BE2C (cell line): Measurements from ENCODE around the gene CDH15.

ENCODE experiments used
- DNase-seq: peaks from one replicate; pipeline ENCODE4 v3.0.0-alpha.2; 2020
- H3K27me3 ChIP-seq: fragments of 250-450 bp; sonication (Bioruptor Pico); 2 replicates; pipeline ENCODE4 v1.5.1; 2020; ENCODE audit warnings: mild to moderate bottlenecking
- H3K36me3 ChIP-seq: fragments of 250-450 bp; sonication (Bioruptor Pico); 2 replicates; pipeline ENCODE4 v1.5.1; 2020; ENCODE audit warnings: mild to moderate bottlenecking
- H3K4me1 ChIP-seq: fragments of 250-450 bp; sonication (Bioruptor Pico); 2 replicates; pipeline ENCODE4 v1.5.1; 2020
- H3K4me3 ChIP-seq: 2 replicates; pipeline ENCODE4 v1.5.1; 2011; ENCODE audit warnings: low read depth, low read length
- H3K9me3 ChIP-seq: fragments of 250-450 bp; sonication (Bioruptor Pico); 2 replicates; pipeline ENCODE4 v1.5.1; 2020
- TF ChIP-seq, protein P1 (sequence below): IDR thresholded peaks from 2 replicates; pipeline ENCODE4 v1.5.1; 2012; ENCODE audit warnings: mild to moderate bottlenecking, low read depth, low read length

Gene CDH15

DNA sequence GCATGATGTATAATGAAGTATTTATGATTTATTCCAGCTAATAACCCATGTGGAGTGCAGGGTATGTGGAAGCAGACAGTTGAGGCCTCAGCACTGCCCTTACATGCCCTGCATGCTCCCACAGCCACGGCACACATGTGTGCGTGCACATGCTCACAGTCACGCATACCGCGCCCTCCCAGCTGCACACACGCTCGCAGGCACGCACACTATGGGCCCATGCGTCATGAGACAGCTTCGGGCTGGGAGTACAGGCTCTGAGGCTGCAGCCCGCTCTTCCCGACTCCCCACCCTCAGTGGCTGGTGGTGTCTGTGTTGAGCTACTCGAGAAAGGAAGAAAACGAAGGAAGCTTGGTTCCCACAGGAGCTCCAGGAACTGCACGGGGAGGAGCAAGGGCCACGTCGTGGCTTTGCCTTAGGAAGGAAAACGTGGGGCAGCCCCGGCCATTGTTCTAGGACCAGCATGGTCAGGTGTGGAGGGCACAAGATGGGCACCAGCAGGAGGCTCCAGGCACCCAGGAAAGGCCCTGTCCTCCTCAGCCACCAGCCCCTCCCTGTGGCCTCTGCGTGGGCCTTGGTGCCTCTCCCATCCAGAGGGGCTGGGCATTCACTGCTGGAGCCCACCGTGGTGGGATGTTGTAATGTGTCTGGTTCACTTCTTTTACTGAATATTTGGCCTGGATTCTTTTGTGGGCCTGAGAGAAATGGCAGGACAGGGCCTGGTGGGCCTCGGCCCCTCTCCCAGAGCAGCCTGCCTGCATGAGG lies 27.5 kb upstream of the CDH15 start:
- peaks cover 24% of the 10 kb centered on the region for H3K36me3 ChIP-seq
- no peaks in the 10 kb centered on the region for H3K4me1 ChIP-seq
- H3K4me3 ChIP-seq: no peak overlapping the region
- H3K27me3 ChIP-seq: no peaks in the 10 kb centered on the region
- no peak for DNase-seq
- no peaks in the 10 kb centered on the region for H3K9me3 ChIP-seq
- TF ChIP-seq, protein P1, sequence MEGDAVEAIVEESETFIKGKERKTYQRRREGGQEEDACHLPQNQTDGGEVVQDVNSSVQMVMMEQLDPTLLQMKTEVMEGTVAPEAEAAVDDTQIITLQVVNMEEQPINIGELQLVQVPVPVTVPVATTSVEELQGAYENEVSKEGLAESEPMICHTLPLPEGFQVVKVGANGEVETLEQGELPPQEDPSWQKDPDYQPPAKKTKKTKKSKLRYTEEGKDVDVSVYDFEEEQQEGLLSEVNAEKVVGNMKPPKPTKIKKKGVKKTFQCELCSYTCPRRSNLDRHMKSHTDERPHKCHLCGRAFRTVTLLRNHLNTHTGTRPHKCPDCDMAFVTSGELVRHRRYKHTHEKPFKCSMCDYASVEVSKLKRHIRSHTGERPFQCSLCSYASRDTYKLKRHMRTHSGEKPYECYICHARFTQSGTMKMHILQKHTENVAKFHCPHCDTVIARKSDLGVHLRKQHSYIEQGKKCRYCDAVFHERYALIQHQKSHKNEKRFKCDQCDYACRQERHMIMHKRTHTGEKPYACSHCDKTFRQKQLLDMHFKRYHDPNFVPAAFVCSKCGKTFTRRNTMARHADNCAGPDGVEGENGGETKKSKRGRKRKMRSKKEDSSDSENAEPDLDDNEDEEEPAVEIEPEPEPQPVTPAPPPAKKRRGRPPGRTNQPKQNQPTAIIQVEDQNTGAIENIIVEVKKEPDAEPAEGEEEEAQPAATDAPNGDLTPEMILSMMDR: no peak

DNA sequence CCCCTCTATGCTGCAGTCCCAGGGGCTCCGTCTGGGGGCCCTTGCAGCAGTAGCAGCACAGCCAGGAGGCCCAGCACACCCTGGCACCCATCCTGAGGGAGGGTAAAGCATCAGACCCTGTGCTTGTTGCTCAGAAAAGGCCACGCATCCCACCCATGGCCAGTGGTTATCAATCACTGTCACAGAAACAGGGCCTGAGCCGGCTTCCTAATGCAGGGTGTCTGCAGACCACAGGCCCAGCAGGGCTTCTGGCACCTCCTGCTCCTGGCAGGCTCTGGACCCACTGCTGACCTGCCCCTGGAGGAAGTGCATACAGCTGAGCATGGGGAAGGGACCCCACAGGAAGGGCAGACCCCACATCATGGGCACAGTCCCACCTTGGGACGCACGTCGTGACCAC lies 26.9 kb upstream of the CDH15 start:
- H3K36me3 ChIP-seq: peaks cover 24% of the 10 kb centered on the region
- H3K4me1 ChIP-seq: no peaks in the 10 kb centered on the region
- TF ChIP-seq, protein P1: no peak
- no peaks in the 10 kb centered on the region for H3K9me3 ChIP-seq
- H3K27me3 ChIP-seq: no peaks in the 10 kb centered on the region
- no peak for DNase-seq
- H3K4me3 ChIP-seq: no peak overlapping the region

DNA sequence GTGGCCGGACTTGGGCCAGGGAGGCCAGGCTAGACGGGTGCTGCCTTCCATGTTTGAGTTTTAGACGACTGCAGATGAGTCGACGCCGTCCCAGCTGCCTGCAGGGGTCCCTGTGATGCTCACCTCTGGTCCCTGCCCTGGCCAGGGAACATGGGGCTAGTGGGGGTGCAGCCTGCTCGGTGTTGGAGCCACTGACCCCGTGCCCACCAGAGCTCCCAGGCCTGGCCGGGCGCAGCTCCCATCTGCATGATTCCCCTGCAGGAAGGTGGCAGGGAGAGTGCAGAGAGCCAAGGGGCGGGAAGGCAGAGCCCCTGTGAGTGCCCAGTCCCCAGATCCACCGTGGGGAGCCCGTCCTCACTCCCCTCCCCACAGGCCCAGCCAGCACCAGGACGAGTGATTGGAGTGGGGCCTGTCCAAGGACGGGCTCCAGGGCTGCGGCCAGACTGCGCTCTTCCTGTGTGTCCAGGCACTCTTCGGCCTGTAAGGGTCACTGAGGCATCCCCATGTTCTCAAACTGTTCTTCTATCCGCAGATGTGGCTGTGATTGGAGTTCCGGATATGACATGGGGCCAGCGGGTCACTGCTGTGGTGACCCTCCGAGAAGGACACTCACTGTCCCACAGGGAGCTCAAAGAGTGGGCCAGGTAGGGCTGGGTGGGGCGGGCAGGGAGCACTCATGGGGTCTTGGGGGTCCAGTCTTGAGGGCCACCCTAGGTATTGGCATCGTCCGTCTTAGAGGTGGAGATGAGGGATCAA lies 26.0 kb upstream of the CDH15 start:
- TF ChIP-seq, protein P1: no peak
- H3K36me3 ChIP-seq: peaks cover 25% of the 10 kb centered on the region
- H3K4me3 ChIP-seq: no peak overlapping the region
- no peaks in the 10 kb centered on the region for H3K9me3 ChIP-seq
- H3K4me1 ChIP-seq: peaks cover 6% of the 10 kb centered on the region
- H3K27me3 ChIP-seq: no peaks in the 10 kb centered on the region
- DNase-seq: peak; percentile 7

DNA sequence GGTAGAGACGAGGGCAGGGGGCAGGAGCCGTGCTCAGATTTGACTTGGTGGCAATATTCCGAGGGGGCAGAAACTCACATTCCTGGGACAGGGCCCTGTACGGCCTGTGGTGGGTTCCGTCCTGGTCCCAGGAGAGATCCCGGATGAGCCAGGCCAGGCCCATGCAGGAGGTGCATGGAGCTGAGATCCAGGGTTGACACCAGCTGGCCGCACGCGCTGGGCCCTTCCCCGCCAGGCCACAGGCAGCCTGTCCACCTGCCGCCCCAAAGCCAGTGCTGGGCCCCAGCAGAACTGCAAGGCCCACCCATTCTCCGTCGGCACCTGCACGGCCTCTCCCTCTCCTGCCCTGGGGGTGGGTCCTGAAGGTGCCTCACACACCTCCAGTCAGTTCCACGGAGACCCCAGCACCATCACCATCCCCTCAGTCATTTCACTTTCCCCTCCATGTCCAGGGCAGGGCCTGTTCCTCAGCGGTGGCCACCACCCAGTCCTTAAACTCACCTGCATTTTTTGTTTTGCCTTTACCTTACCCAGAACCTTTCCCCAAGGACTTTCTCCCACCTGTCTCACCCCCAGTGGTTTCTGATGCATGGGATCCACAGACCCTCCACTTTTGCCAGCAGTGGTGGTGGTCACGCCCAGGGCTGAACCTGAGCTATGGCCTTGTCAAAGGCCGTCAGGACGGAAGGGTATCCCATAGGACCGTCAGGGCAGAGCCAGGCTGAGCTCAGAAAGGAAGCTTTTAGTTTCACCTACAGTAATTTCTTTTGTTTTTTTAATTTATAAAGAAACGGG lies 25.1 kb upstream of the CDH15 start:
- Histone ChIP-seq H3K9me3 (no peaks in the 10 kb centered on the region), H3K27me3 (no peaks in the 10 kb centered on the region), H3K4me1 (peaks cover 13% of the 10 kb centered on the region), H3K4me3 (no peak overlapping the region), H3K36me3 (peaks cover 24% of the 10 kb centered on the region)
- TF ChIP-seq, protein P1: no peak
- DNase-seq: peak; percentile 7

DNA sequence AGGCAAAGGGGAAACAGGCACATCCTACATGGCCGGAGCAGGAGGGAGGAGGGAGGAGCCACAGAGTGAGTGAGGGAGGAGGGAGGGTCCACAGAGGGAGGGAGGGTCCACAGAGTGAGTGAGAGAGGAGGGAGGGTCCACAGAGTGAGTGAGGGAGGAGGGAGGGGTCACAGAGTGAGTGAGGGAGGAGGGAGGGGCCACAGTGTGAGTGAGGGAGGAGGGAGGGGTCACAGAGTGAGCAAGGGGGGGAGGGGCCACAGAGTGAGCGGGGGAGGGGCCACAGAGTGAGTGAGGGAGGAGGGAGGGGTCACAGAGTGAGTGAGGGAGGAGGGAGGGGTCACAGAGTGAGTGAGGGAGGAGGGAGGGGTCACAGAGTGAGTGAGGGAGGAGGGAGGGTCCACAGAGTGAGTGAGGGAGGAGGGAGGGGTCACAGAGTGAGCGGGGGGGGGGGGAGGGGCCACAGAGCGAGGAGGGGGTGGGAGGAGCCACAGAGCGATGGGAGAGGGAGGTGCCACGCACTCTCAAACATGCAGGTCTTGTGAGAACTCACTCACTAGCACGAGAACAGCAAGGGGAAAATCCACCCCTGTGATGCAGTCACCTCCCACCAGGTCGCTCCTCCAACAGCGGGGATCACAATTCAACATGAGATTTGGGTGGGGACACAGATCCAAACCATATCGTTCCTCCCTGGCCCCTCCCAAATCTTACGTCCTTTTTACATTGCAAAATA lies 24.3 kb upstream of the CDH15 start:
- no peak overlapping the region for H3K4me3 ChIP-seq
- DNase-seq: peak; percentile 8
- H3K9me3 ChIP-seq: no peaks in the 10 kb centered on the region
- TF ChIP-seq, protein P1: no peak
- peaks cover 13% of the 10 kb centered on the region for H3K4me1 ChIP-seq
- peaks cover 21% of the 10 kb centered on the region for H3K36me3 ChIP-seq
- no peaks in the 10 kb centered on the region for H3K27me3 ChIP-seq
